ENCODE results near the gene AHSP. TPM values are rescaled to one million over a fixed set of nuclear protein-coding genes. Genes with fewer than 3 reads are reported as not detected.

The AHSP gene
- total RNA-seq, 1 experiment from 2014 or later, result not detected

- intact Hi-C loops (cut with micrococcal nuclease; ENCODE audit: unreplicated experiment), result no loop called here
- CTCF ChIA-PET, result no interaction called here
- H3K27ac ChIP-seq (ENCODE audit: low read depth, low read length, poor library complexity, severe bottlenecking), result no peak overlapping the region
- DNase-seq (ENCODE audit: low spot score), result no peak
- no TSS peak for BruUV-seq (replicated peaks)
- peaks cover 70% of the 10 kb centered on the region for H3K27me3 ChIP-seq (replicated peaks; ENCODE audit: insufficient read depth, low read depth, low read length, poor library complexity)
- no peak overlapping the region for H3K4me3 ChIP-seq (ENCODE audit: low read depth, low read length, poor library complexity, severe bottlenecking)
- no peaks in the 10 kb centered on the region for H3K36me3 ChIP-seq (ENCODE audit: insufficient read depth, low read length, poor library complexity, severe bottlenecking)
- no peak for TF ChIP-seq CTCF (conservative IDR thresholded peaks at IDR 0.05; ENCODE audit: low read depth, low read length)
- TF ChIP-seq EZH2 (IDR thresholded peaks at IDR 0.05; ENCODE audit: borderline replicate concordance, low read depth, low read length, poor library complexity, severe bottlenecking), result no peak
- H3K4me1 ChIP-seq (ENCODE audit: insufficient read depth, low read length, poor library complexity, severe bottlenecking), result no peaks in the 10 kb centered on the region
- H3K9me3 ChIP-seq (ENCODE audit: low read depth, low read length, poor library complexity, severe bottlenecking), result no peaks in the 10 kb centered on the region
- POLR2A ChIA-PET (ENCODE audit: low non-redundant PET), result no interaction called here
Observed at GRCh38 chr16:31532120-31532519, 4.4 kb downstream of the AHSP start.

- peaks cover 70% of the 10 kb centered on the region for H3K27me3 ChIP-seq (replicated peaks; ENCODE audit: insufficient read depth, low read depth, low read length, poor library complexity)
- H3K27ac ChIP-seq (ENCODE audit: low read depth, low read length, poor library complexity, severe bottlenecking), result no peak overlapping the region
- no peak overlapping the region for H3K4me3 ChIP-seq (ENCODE audit: low read depth, low read length, poor library complexity, severe bottlenecking)
- no TSS peak for BruUV-seq (replicated peaks)
- CTCF ChIA-PET, result no interaction called here
- POLR2A ChIA-PET (ENCODE audit: low non-redundant PET), result no interaction called here
- DNase-seq (ENCODE audit: low spot score), result no peak
- no peaks in the 10 kb centered on the region for H3K4me1 ChIP-seq (ENCODE audit: insufficient read depth, low read length, poor library complexity, severe bottlenecking)
- TF ChIP-seq EZH2 (IDR thresholded peaks at IDR 0.05; ENCODE audit: borderline replicate concordance, low read depth, low read length, poor library complexity, severe bottlenecking) (no peak), CTCF (conservative IDR thresholded peaks at IDR 0.05; ENCODE audit: low read depth, low read length) (no peak)
- no peaks in the 10 kb centered on the region for H3K9me3 ChIP-seq (ENCODE audit: low read depth, low read length, poor library complexity, severe bottlenecking)
- intact Hi-C loops (cut with micrococcal nuclease; ENCODE audit: unreplicated experiment), result no loop called here
- H3K36me3 ChIP-seq (ENCODE audit: insufficient read depth, low read length, poor library complexity, severe bottlenecking), result no peaks in the 10 kb centered on the region
Observed at GRCh38 chr16:31532896-31533295, 5.2 kb downstream of the AHSP start.

- TF ChIP-seq EZH2 (IDR thresholded peaks at IDR 0.05; ENCODE audit: borderline replicate concordance, low read depth, low read length, poor library complexity, severe bottlenecking) (no peak), CTCF (conservative IDR thresholded peaks at IDR 0.05; ENCODE audit: low read depth, low read length) (no peak)
- Histone ChIP-seq H3K27ac (ENCODE audit: low read depth, low read length, poor library complexity, severe bottlenecking) (no peak overlapping the region), H3K27me3 (replicated peaks; ENCODE audit: insufficient read depth, low read depth, low read length, poor library complexity) (peaks cover 69% of the 10 kb centered on the region), H3K4me1 (ENCODE audit: insufficient read depth, low read length, poor library complexity, severe bottlenecking) (no peaks in the 10 kb centered on the region), H3K9me3 (ENCODE audit: low read depth, low read length, poor library complexity, severe bottlenecking) (no peaks in the 10 kb centered on the region), H3K4me3 (ENCODE audit: low read depth, low read length, poor library complexity, severe bottlenecking) (no peak overlapping the region), H3K36me3 (ENCODE audit: insufficient read depth, low read length, poor library complexity, severe bottlenecking) (no peaks in the 10 kb centered on the region)
- CTCF ChIA-PET, result interaction anchor here (0.7 kb wide), 1 partner anchor 77 kb away, joined by 3 read pairs; no protein-coding TSS in a partner anchor
- intact Hi-C loops (cut with micrococcal nuclease; ENCODE audit: unreplicated experiment), result no loop called here
- POLR2A ChIA-PET (ENCODE audit: low non-redundant PET), result no interaction called here
- BruUV-seq (replicated peaks), result no TSS peak
- DNase-seq (ENCODE audit: low spot score), result no peak
Observed at GRCh38 chr16:31535737-31536136, 8.0 kb downstream of the AHSP start.
